ENCODE measurements around the gene SERP1. TPM values are rescaled to one million over a fixed set of nuclear protein-coding genes. Genes with fewer than 3 reads are reported as not detected.

SERP1 gene
- 79.8 TPM for polyA plus RNA-seq (2013, experiment 1 of 2)
- 81.3 TPM for polyA plus RNA-seq (2013, experiment 2 of 2)

DNA sequence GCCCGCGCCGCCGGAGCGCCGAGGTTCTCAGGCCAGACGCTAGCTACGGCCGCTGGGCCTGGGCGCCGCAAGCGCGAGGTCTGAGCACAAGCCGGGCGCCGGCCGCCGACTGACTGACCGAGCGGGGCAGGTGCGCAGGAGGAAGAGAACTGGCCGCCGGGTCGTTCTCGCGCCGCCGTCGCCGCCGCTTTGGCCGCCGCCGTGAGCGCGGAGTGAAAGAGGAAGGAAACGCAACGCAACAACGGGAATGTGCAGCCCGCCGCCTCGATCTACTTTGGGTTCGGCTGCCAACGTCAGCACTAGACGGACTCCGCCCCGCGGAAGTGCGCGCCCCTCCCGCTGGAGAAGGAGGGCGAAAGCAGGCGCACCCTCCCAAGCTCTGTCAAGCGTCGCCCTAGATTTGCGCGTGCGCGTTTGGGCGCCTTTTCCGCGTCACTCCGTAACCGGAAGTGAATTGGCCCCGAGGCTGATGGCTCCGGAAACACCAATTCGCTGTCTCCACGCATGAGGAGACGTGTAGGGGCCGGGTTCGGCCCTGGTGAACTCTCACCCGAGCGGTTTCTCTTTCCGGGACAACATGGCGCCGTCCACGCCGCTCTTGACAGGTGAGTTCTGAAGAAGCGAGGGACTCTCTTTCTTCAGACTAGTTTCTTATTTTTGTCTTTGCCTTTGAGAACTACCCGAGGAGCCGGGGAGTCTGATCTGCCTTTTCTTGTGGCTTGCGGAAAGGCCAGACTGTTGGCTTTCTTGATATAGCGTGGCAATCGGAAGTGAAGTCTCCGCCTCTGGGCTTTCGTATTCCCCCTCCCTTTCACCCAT lies at the start of gene SERP1, which contains the start of gene EIF2A:
TSS of gene SERP1 (minus strand) at position 271 of the 819 bp plus-strand sequence. CDS start 361 bp downstream, outside the sequence.
TSS of gene EIF2A (plus strand) at position 562 of the 819 bp plus-strand sequence. CDS start at position 578, 16 bp downstream.
- Histone ChIP-seq H3K23ac (ENCODE audit: low read depth, low read length, poor library complexity) (peak within 1 kb of the TSS; percentile 93), H3K36me3 (replicated peaks in 1 of 2; ENCODE audit: control insufficient read depth in 2 of 2, insufficient read depth in 2 of 2, low read length in 2 of 2) (peaks cover 0 to 48% of the 10 kb centered on the region in 2 donors), H2AK5ac (ENCODE audit: low read depth, low read length) (peak within 1 kb of the TSS; percentile 72), H2AFZ (ENCODE audit: low read length) (peak within 1 kb of the TSS; percentile 93), H3K4me3 (ENCODE audit: low read length in 2 of 2) (peak within 1 kb of the TSS; percentile 76 to 100), H3K9ac (ENCODE audit: low read depth, low read length, poor library complexity) (peak within 1 kb of the TSS; percentile 96), H3K27ac (replicated peaks; ENCODE audit: low read length) (peak within 1 kb of the TSS; percentile 90), H3K9me3 (replicated peaks in 1 of 2; ENCODE audit: control insufficient read depth in 2 of 2, insufficient read depth in 1 of 2, low read depth in 1 of 2, low read length in 2 of 2) (no peaks in the 10 kb centered on the region), H3K4ac (ENCODE audit: low read length) (no peak within 1 kb of the TSS), H3K14ac (ENCODE audit: low read length) (peak within 1 kb of the TSS; percentile 79), H3K4me2 (ENCODE audit: insufficient read depth, low read length, poor library complexity, severe bottlenecking) (peak within 1 kb of the TSS; percentile 71), H2BK120ac (ENCODE audit: low read depth, low read length) (no peak within 1 kb of the TSS), H2BK5ac (ENCODE audit: low read length) (peak within 1 kb of the TSS; percentile 29), H3K4me1 (ENCODE audit: control insufficient read depth in 2 of 2, insufficient read depth in 1 of 2, low read depth in 1 of 2, low read length in 2 of 2) (peaks cover 0 to 7% of the 10 kb centered on the region in 2 donors), H2BK12ac (ENCODE audit: low read length) (no peak within 1 kb of the TSS), H3K18ac (ENCODE audit: low read length) (peak within 1 kb of the TSS; percentile 97), H2BK15ac (ENCODE audit: low read length) (peak within 1 kb of the TSS; percentile 55), H3K79me1 (ENCODE audit: low read depth, low read length) (peaks cover 6% of the 10 kb centered on the region), H4K91ac (ENCODE audit: low read depth, low read length, poor library complexity) (peak within 1 kb of the TSS; percentile 59), H4K8ac (ENCODE audit: low read depth, low read length) (peak within 1 kb of the TSS; percentile 78), H3K27me3 (ENCODE audit: control insufficient read depth in 3 of 3, insufficient read depth in 3 of 3, low read depth in 1 of 3, low read length in 3 of 3) (no peaks in the 10 kb centered on the region)
- DNase-seq (ENCODE audit: low spot score), result peak; percentile 98
- no CpG with 5 or more reads among the region's 86 CpGs for WGBS, 2 donors (ENCODE audit: extremely low coverage in 2 of 2, insufficient read length in 2 of 2, insufficient replicate concordance in 1 of 2)

DNA sequence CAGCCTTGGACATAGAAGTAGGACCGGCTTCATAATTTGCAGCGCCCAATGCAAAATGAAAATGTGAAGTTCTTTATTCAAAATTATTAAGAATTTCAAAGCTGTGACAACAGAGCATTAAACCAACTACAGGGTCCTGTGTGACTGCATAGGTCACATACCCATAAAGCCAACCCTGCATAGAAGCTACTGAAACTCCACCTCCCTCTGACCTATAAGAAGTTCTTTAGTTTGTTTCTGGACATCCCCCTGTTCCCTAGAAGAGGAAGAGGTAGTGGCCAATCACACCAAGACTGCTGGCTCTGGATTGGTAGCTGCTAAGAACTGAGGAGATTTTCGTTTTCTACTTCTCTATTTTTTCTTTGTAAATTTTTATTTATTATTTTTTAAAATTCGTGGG lies 47.9 kb upstream of the SERP1 start:
- WGBS, 2 donors (ENCODE audit: extremely low coverage in 2 of 2, insufficient read length in 2 of 2, insufficient replicate concordance in 1 of 2), result 100% methylated on average over 1 of the region's 4 CpGs; no CpG with 5 or more reads in 1 of the 2 donors

DNA sequence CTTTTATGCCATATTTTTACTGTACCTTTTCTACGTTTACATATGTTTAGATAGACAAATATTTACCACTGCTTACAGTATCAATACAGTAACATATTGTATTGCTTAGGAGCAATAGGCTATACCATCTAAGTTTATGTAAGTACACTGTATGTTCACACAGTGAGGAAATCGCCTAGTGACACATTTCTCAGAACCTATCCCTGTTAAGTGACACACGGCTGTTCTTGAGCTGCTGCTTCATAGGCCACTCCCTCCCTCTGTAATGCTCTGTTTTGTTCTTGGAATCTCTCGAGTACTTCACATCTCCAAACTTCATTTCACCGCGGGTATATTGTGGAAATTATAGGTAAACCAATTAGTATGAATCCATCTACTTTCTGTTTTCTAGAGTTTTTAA lies 43.5 kb upstream of the SERP1 start:
- H3K4me1 ChIP-seq (ENCODE audit: control insufficient read depth in 2 of 2, insufficient read depth in 1 of 2, low read depth in 1 of 2, low read length in 2 of 2), result no peaks in the 10 kb centered on the region
- no peak overlapping the region for H3K9ac ChIP-seq (ENCODE audit: low read depth, low read length, poor library complexity)
- no peak overlapping the region for H2AK5ac ChIP-seq (ENCODE audit: low read depth, low read length)
- H4K91ac ChIP-seq (ENCODE audit: low read depth, low read length, poor library complexity), result no peak overlapping the region
- peaks cover 0 to 2% of the 10 kb centered on the region in 2 donors for H3K9me3 ChIP-seq (replicated peaks in 1 of 2; ENCODE audit: control insufficient read depth in 2 of 2, insufficient read depth in 1 of 2, low read depth in 1 of 2, low read length in 2 of 2)
- no peak overlapping the region for H3K18ac ChIP-seq (ENCODE audit: low read length)
- no peak overlapping the region for H3K4me3 ChIP-seq (ENCODE audit: low read length in 2 of 2)
- H3K4ac ChIP-seq (ENCODE audit: low read length), result no peak overlapping the region
- no peak overlapping the region for H2BK15ac ChIP-seq (ENCODE audit: low read length)
- no peak overlapping the region for H3K23ac ChIP-seq (ENCODE audit: low read depth, low read length, poor library complexity)
- no peak overlapping the region for H4K8ac ChIP-seq (ENCODE audit: low read depth, low read length)
- H2BK5ac ChIP-seq (ENCODE audit: low read length), result no peak overlapping the region
- no peak overlapping the region for H3K14ac ChIP-seq (ENCODE audit: low read length)
- no peak overlapping the region for H2BK12ac ChIP-seq (ENCODE audit: low read length)
- H3K36me3 ChIP-seq (replicated peaks in 1 of 2; ENCODE audit: control insufficient read depth in 2 of 2, insufficient read depth in 2 of 2, low read length in 2 of 2), result peaks cover 6 to 39% of the 10 kb centered on the region in 2 donors
- WGBS, 2 donors (ENCODE audit: extremely low coverage in 2 of 2, insufficient read length in 2 of 2, insufficient replicate concordance in 1 of 2), result no CpG with 5 or more reads among the region's 6 CpGs
- no peak overlapping the region for H2BK120ac ChIP-seq (ENCODE audit: low read depth, low read length)
- H3K4me2 ChIP-seq (ENCODE audit: insufficient read depth, low read length, poor library complexity, severe bottlenecking), result no peak overlapping the region
- no peaks in the 10 kb centered on the region for H3K79me1 ChIP-seq (ENCODE audit: low read depth, low read length)
- no peak overlapping the region for H2AFZ ChIP-seq (ENCODE audit: low read length)
- no peak overlapping the region for H3K27ac ChIP-seq (replicated peaks; ENCODE audit: low read length)
- DNase-seq (ENCODE audit: low spot score), result no peak
- no peaks in the 10 kb centered on the region for H3K27me3 ChIP-seq (ENCODE audit: control insufficient read depth in 3 of 3, insufficient read depth in 3 of 3, low read depth in 1 of 3, low read length in 3 of 3)

More for the DNA sequence above, 47.9 kb upstream of the SERP1 start:
- H2BK15ac ChIP-seq (ENCODE audit: low read length), result no peak overlapping the region
- H3K27me3 ChIP-seq (ENCODE audit: control insufficient read depth in 3 of 3, insufficient read depth in 3 of 3, low read depth in 1 of 3, low read length in 3 of 3), result no peaks in the 10 kb centered on the region
- no peak overlapping the region for H3K4ac ChIP-seq (ENCODE audit: low read length)
- H3K27ac ChIP-seq (replicated peaks; ENCODE audit: low read length), result no peak overlapping the region
- H2BK5ac ChIP-seq (ENCODE audit: low read length), result no peak overlapping the region
- no peak overlapping the region for H2AFZ ChIP-seq (ENCODE audit: low read length)
- H3K9ac ChIP-seq (ENCODE audit: low read depth, low read length, poor library complexity), result no peak overlapping the region
- no peak overlapping the region for H3K14ac ChIP-seq (ENCODE audit: low read length)
- H3K4me3 ChIP-seq (ENCODE audit: low read length in 2 of 2), result no peak overlapping the region
- H3K9me3 ChIP-seq (replicated peaks in 1 of 2; ENCODE audit: control insufficient read depth in 2 of 2, insufficient read depth in 1 of 2, low read depth in 1 of 2, low read length in 2 of 2), result peaks cover 0 to 4% of the 10 kb centered on the region in 2 donors
- no peak overlapping the region for H2BK12ac ChIP-seq (ENCODE audit: low read length)
- no peak overlapping the region for H4K91ac ChIP-seq (ENCODE audit: low read depth, low read length, poor library complexity)
- H4K8ac ChIP-seq (ENCODE audit: low read depth, low read length), result no peak overlapping the region
- H3K36me3 ChIP-seq (replicated peaks in 1 of 2; ENCODE audit: control insufficient read depth in 2 of 2, insufficient read depth in 2 of 2, low read length in 2 of 2), result peaks cover 0 to 9% of the 10 kb centered on the region in 2 donors
- no peak overlapping the region for H3K23ac ChIP-seq (ENCODE audit: low read depth, low read length, poor library complexity)
- H3K4me2 ChIP-seq (ENCODE audit: insufficient read depth, low read length, poor library complexity, severe bottlenecking), result no peak overlapping the region
- DNase-seq (ENCODE audit: low spot score), result no peak
- no peak overlapping the region for H2AK5ac ChIP-seq (ENCODE audit: low read depth, low read length)
- H3K18ac ChIP-seq (ENCODE audit: low read length), result no peak overlapping the region
- no peak overlapping the region for H2BK120ac ChIP-seq (ENCODE audit: low read depth, low read length)
- no peaks in the 10 kb centered on the region for H3K79me1 ChIP-seq (ENCODE audit: low read depth, low read length)
- H3K4me1 ChIP-seq (ENCODE audit: control insufficient read depth in 2 of 2, insufficient read depth in 1 of 2, low read depth in 1 of 2, low read length in 2 of 2), result peaks cover 0 to 2% of the 10 kb centered on the region in 2 donors
